Smooth muscle cell (in vitro differentiated cells): ENCODE results near the gene IL21R. TPM values are rescaled to one million over a fixed set of nuclear protein-coding genes. Genes with fewer than 3 reads are reported as not detected.

Source experiments
- DNase-seq: peaks from one replicate; lab custom pipeline; 2025; ENCODE audit not compliant: unreplicated experiment; lab: John Stamatoyannopoulos, UW
- H2AFZ ChIP-seq: fragments of 200-600 bp; sonication (generic); 2 replicates; pipeline ENCODE4 v1.6.0; 2016; ENCODE audit warnings: antibody characterized with exemption, low read depth, mild to moderate bottlenecking
- H3F3A ChIP-seq: fragments of 200-600 bp; sonication (generic); 2 replicates; pipeline ENCODE4 v1.6.0; 2017; ENCODE audit warnings: antibody characterized with exemption, low read depth
- H3K27ac ChIP-seq: fragments of 200-600 bp; sonication (generic); 2 replicates; pipeline ENCODE4 v1.5.1; 2016; ENCODE audit warnings: low read depth, mild to moderate bottlenecking
- H3K27me3 ChIP-seq: fragments of 200-600 bp; sonication (generic); 2 replicates; pipeline ENCODE4 v1.6.1; 2016; ENCODE audit warnings: low read depth, mild to moderate bottlenecking
- H3K36me3 ChIP-seq: fragments of 200-600 bp; sonication (generic); 2 replicates; pipeline ENCODE4 v1.5.1; 2016; ENCODE audit warnings: low read depth
- H3K4me1 ChIP-seq: fragments of 200-600 bp; sonication (generic); 2 replicates; pipeline ENCODE4 v1.5.1; 2016; ENCODE audit warnings: low read depth
- H3K4me2 ChIP-seq: fragments of 200-600 bp; sonication (generic); 2 replicates; pipeline ENCODE4 v1.6.0; 2016; ENCODE audit warnings: mild to moderate bottlenecking
- H3K4me3 ChIP-seq: fragments of 200-600 bp; sonication (generic); 2 replicates; pipeline ENCODE4 v1.5.1; 2016; ENCODE audit warnings: mild to moderate bottlenecking
- H3K79me2 ChIP-seq: fragments of 200-600 bp; sonication (generic); 2 replicates; pipeline ENCODE4 v1.6.0; 2016; ENCODE audit warnings: low read depth, mild to moderate bottlenecking
- H3K9ac ChIP-seq: fragments of 200-600 bp; sonication (generic); 2 replicates; pipeline ENCODE4 v1.6.0; 2016; ENCODE audit warnings: low read depth
- H3K9me3 ChIP-seq: fragments of 200-600 bp; sonication (generic); replicated peaks from 2 replicates; pipeline ENCODE4 v1.5.1; 2016; ENCODE audit warnings: low read depth
- H4K20me1 ChIP-seq: fragments of 200-600 bp; sonication (generic); 2 replicates; pipeline ENCODE4 v1.6.0; 2016; ENCODE audit warnings: low read depth
- CTCF ChIP-seq: fragments of 200-600 bp; sonication (generic); IDR thresholded peaks from 2 replicates; pipeline ENCODE4 v1.5.1; 2017; ENCODE audit warnings: borderline replicate concordance, mild to moderate bottlenecking, antibody characterized with exemption; ENCODE audit not compliant: insufficient read depth, poor library complexity, severe bottlenecking
- WGBS: methylation state at CpG from one replicate; pipeline ENCODE4 v1.1.7; 2016; ENCODE audit warnings: low lambda C conversion rate; 5-methylcytosine and 5-hydroxymethylcytosine counted together
- polyA plus RNA-seq: library from polyadenylated mRNA; unstranded; fragments of >200 nt; fragmentation: Nextera tagmentation; extraction: Ambion mirVana; gene quantifications from 2 replicates; pipeline ENCODE4 v1.2.1, GENCODE V29; 2016
- total RNA-seq: library from RNA; depleted of rRNA; stranded (reverse); fragments of >200 nt; gene quantifications from 2 replicates; pipeline ENCODE4 v1.2.3, GENCODE V29; 2014

The IL21R gene
- total and polyA plus RNA-seq, 2 experiments from 2014 or later: not detected

- no peak for TF ChIP-seq CTCF
- Histone ChIP-seq H3K9ac (no peak overlapping the region), H3F3A (no peaks in the 10 kb centered on the region), H3K27me3 (no peaks in the 10 kb centered on the region), H3K9me3 (no peaks in the 10 kb centered on the region), H3K79me2 (no peaks in the 10 kb centered on the region), H3K36me3 (peaks cover 4% of the 10 kb centered on the region), H3K4me1 (no peaks in the 10 kb centered on the region), H2AFZ (no peak overlapping the region), H3K4me3 (no peak overlapping the region), H3K27ac (no peak overlapping the region), H3K4me2 (no peak overlapping the region), H4K20me1 (no peaks in the 10 kb centered on the region)
- WGBS: 95% methylated on average over 11 of the region's 11 CpGs
- no peak for DNase-seq
Observed at GRCh38 chr16:27492588-27492979, 90.6 kb downstream of the IL21R start.

- no peak overlapping the region for H2AFZ ChIP-seq
- H3F3A ChIP-seq: no peaks in the 10 kb centered on the region
- DNase-seq: no peak
- WGBS: 96% methylated on average over 13 of the region's 13 CpGs
- H3K4me3 ChIP-seq: no peak overlapping the region
- H3K27me3 ChIP-seq: no peaks in the 10 kb centered on the region
- H3K9ac ChIP-seq: no peak overlapping the region
- H3K4me1 ChIP-seq: no peaks in the 10 kb centered on the region
- peaks cover 4% of the 10 kb centered on the region for H3K36me3 ChIP-seq
- no peaks in the 10 kb centered on the region for H4K20me1 ChIP-seq
- no peaks in the 10 kb centered on the region for H3K9me3 ChIP-seq
- no peak for TF ChIP-seq CTCF
- no peaks in the 10 kb centered on the region for H3K79me2 ChIP-seq
- no peak overlapping the region for H3K27ac ChIP-seq
- no peak overlapping the region for H3K4me2 ChIP-seq
Observed at GRCh38 chr16:27495191-27495590, 93.2 kb downstream of the IL21R start.

GRCh38 chr16:27498031-27498825 lies 96.3 kb downstream of the IL21R start:
- H3K4me3 ChIP-seq: no peak overlapping the region
- H3K27me3 ChIP-seq: no peaks in the 10 kb centered on the region
- WGBS: 99% methylated on average over 9 of the region's 9 CpGs
- no peak overlapping the region for H2AFZ ChIP-seq
- H4K20me1 ChIP-seq: no peaks in the 10 kb centered on the region
- H3K4me1 ChIP-seq: no peaks in the 10 kb centered on the region
- no peaks in the 10 kb centered on the region for H3K79me2 ChIP-seq
- no peaks in the 10 kb centered on the region for H3F3A ChIP-seq
- DNase-seq: no peak
- no peak overlapping the region for H3K9ac ChIP-seq
- peaks cover 21% of the 10 kb centered on the region for H3K36me3 ChIP-seq
- TF ChIP-seq CTCF: no peak
- no peak overlapping the region for H3K4me2 ChIP-seq
- no peaks in the 10 kb centered on the region for H3K9me3 ChIP-seq
- H3K27ac ChIP-seq: no peak overlapping the region
